NCI-H526 (cell line): ENCODE data around the gene FBLN1.
A peak's percentile ranks its signal among the peaks of the same experiment; 100 is the strongest.
"Not testable (repeated sequence)": the region's sequence is repeated elsewhere in the genome, so short reads cannot be mapped to it uniquely, and the experiment has no call there.

ENCODE experiments used
- DNase-seq, 2 experiments: peaks; one replicate each; lab custom pipeline; 2025; lab: John Stamatoyannopoulos, UW

The FBLN1 gene

GRCh38 chr22:45608045-45608444, 105.4 kb downstream of the FBLN1 start:
- DNase-seq = not testable (repeated sequence)

- DNase-seq = no peak
Observed at GRCh38 chr22:45608763-45609180, 106.1 kb downstream of the FBLN1 start.

GRCh38 chr22:45612451-45612901, 109.8 kb downstream of the FBLN1 start:
- peak in 1 of 2 experiments; percentile 61 for DNase-seq

- DNase-seq = no peak
Observed at GRCh38 chr22:45612940-45613339, 110.3 kb downstream of the FBLN1 start.

GRCh38 chr22:45615364-45615763, 112.7 kb downstream of the FBLN1 start:
- DNase-seq = no peak

GRCh38 chr22:45616432-45616831, 113.7 kb downstream of the FBLN1 start:
- DNase-seq = no peak

- DNase-seq = peak; percentile 43 to 72
Observed at GRCh38 chr22:45617948-45618347, 115.3 kb downstream of the FBLN1 start.

GRCh38 chr22:45620706-45621105, 118.0 kb downstream of the FBLN1 start:
- DNase-seq = no peak

GRCh38 chr22:45621836-45622600, 119.3 kb downstream of the FBLN1 start:
- DNase-seq = no peak

GRCh38 chr22:45623464-45624145, 120.9 kb downstream of the FBLN1 start:
- DNase-seq = not testable (repeated sequence)

GRCh38 chr22:45626198-45626651, 123.5 kb downstream of the FBLN1 start:
- DNase-seq = no peak

GRCh38 chr22:45627489-45628233, 125.0 kb downstream of the FBLN1 start:
- no peak for DNase-seq

GRCh38 chr22:45628515-45628914, 125.8 kb downstream of the FBLN1 start:
- DNase-seq = no peak

GRCh38 chr22:45629469-45630089, 126.9 kb downstream of the FBLN1 start:
- DNase-seq = no peak

- DNase-seq = no peak
Observed at GRCh38 chr22:45630436-45630835, 127.8 kb downstream of the FBLN1 start.

GRCh38 chr22:45631140-45631840, 128.6 kb downstream of the FBLN1 start:
- peak; percentile 58 to 79 for DNase-seq

- DNase-seq = no peak
Observed at GRCh38 chr22:45631841-45632238, 129.2 kb downstream of the FBLN1 start.

GRCh38 chr22:45632791-45633515, 130.3 kb downstream of the FBLN1 start:
- no peak for DNase-seq

- no peak for DNase-seq
Observed at GRCh38 chr22:45636683-45637082, 134.0 kb downstream of the FBLN1 start.

GRCh38 chr22:45638197-45638596, 135.5 kb downstream of the FBLN1 start:
- no peak for DNase-seq
